GM12878 (cell line): ENCODE data around the gene CNPPD1. TPM values are rescaled to one million over a fixed set of nuclear protein-coding genes. Genes with fewer than 3 reads are reported as not detected.

Experiments
- ATAC-seq: fragments of 200-7000 bp; cut with Tn5 transposase; 3 replicates; pipeline ENCODE4 v1.9.1; 2020; ENCODE audit warnings: mild to moderate bottlenecking, moderate library complexity
- BruUV-seq: library from RNA; stranded (reverse); fragments of 400-500 nt; replicated peaks from 2 replicates; lab custom pipeline; 2021; lab: Mats Ljungman, UMichigan
- CTCF ChIA-PET: fragments of 300-600 bp; sonication (Branson Sonifier 250); formaldehyde crosslinking; extraction: SDS; loops from one replicate; lab custom pipeline; 2021; ENCODE audit warnings: inconsistent platforms; lab: Yijun Ruan, JAX
- POLR2A ChIA-PET: fragments of 350-600 bp; formaldehyde crosslinking; extraction: SDS; loops from one replicate; lab custom pipeline; 2021; ENCODE audit warnings: inconsistent platforms; lab: Charles Lee
- RAD21 ChIA-PET: fragments of 300-600 bp; sonication (Branson Sonifier 250); formaldehyde crosslinking; loops from one replicate; lab custom pipeline; 2023; ENCODE audit warnings: antibody characterized with exemption; ENCODE audit not compliant: unreplicated experiment; lab: Charles Lee
- SMC1A ChIA-PET: fragments of 300-600 bp; sonication (Branson Sonifier 250); formaldehyde crosslinking; loops from one replicate; lab custom pipeline; 2023; ENCODE audit not compliant: unreplicated experiment, uncharacterized antibody; lab: Charles Lee
- DNase-seq: peaks from one replicate; pipeline ENCODE4 v3.0.0-alpha.2; 2011; ENCODE audit warnings: low read depth, low spot score
- FAIRE-seq: peaks from 3 replicates; lab custom pipeline; 2011; peaks lifted over from hg19 to GRCh38; lab: Jason Lieb, UNC
- H2AFZ ChIP-seq: 2 replicates; pipeline ENCODE4 v1.6.0; 2011; ENCODE audit warnings: low read depth, low read length, control low read depth; ENCODE audit not compliant: control insufficient read depth
- H3K27ac ChIP-seq: 2 replicates; pipeline ENCODE4 v1.5.1; 2011; ENCODE audit warnings: control low read depth; ENCODE audit not compliant: control insufficient read depth, insufficient read depth
- H3K27me3 ChIP-seq, 2 experiments: replicated peaks in 1 of 2; 2 replicates each; pipeline versions ENCODE4 v1.6.0 to v1.6.1; 2011; ENCODE audit warnings: low read length in 1 of 2; ENCODE audit not compliant: control insufficient read depth in 2 of 2, insufficient read depth in 2 of 2
- H3K36me3 ChIP-seq, 2 experiments: 2 replicates each; pipeline ENCODE4 v1.5.1; 2011; ENCODE audit warnings: low read length in 1 of 2; ENCODE audit not compliant: control insufficient read depth in 2 of 2, insufficient read depth in 2 of 2
- H3K4me1 ChIP-seq: 2 replicates; pipeline ENCODE4 v1.6.1; 2011; ENCODE audit warnings: mild to moderate bottlenecking, low read length, moderate library complexity, mixed read lengths; ENCODE audit not compliant: control insufficient read depth, insufficient read depth
- H3K4me2 ChIP-seq: 2 replicates; pipeline ENCODE4 v1.6.0; 2011; ENCODE audit warnings: control low read depth; ENCODE audit not compliant: control insufficient read depth, insufficient read depth
- H3K4me3 ChIP-seq: fragments of 200-600 bp; sonication (generic); 2 replicates; pipeline ENCODE4 v1.5.1; 2016
- H3K79me2 ChIP-seq: 2 replicates; pipeline ENCODE4 v1.6.0; 2011; ENCODE audit warnings: low read length; ENCODE audit not compliant: control insufficient read depth, insufficient read depth
- H3K9ac ChIP-seq: 2 replicates; pipeline ENCODE4 v1.8.0; 2011; ENCODE audit warnings: low read length, control low read depth, mixed read lengths; ENCODE audit not compliant: control insufficient read depth, insufficient read depth
- H3K9me3 ChIP-seq: replicated peaks from 3 replicates; pipeline ENCODE4 v1.5.1; 2011; ENCODE audit warnings: mild to moderate bottlenecking, low read length; ENCODE audit not compliant: control insufficient read depth, insufficient read depth
- H4K20me1 ChIP-seq: 2 replicates; pipeline ENCODE4 v1.6.0; 2011; ENCODE audit not compliant: control insufficient read depth, insufficient read depth
- BACH1 ChIP-seq: fragments of 450-650 bp; IDR thresholded peaks from 2 replicates; pipeline ENCODE4 v1.6.1; 2017; ENCODE audit warnings: mild to moderate bottlenecking, borderline replicate concordance
- BMI1 ChIP-seq: fragments of 450-650 bp; IDR thresholded peaks from 2 replicates; pipeline ENCODE4 v1.6.1; 2016; ENCODE audit warnings: mild to moderate bottlenecking, moderate library complexity, borderline replicate concordance
- CBX3 ChIP-seq: fragments of 200-600 bp; sonication (generic); IDR thresholded peaks from 2 replicates; pipeline ENCODE4 v1.6.1; 2016; ENCODE audit warnings: low read depth, borderline replicate concordance
- IKZF1 ChIP-seq: fragments of 450-650 bp; conservative IDR thresholded peaks from 2 replicates; pipeline ENCODE4 v1.6.1; 2017; ENCODE audit warnings: antibody characterized with exemption, mild to moderate bottlenecking
- PAX5 ChIP-seq: IDR thresholded peaks from 2 replicates; pipeline ENCODE4 v1.6.1; 2011; ENCODE audit warnings: low read depth, low read length, borderline replicate concordance
- STAT3 ChIP-seq: IDR thresholded peaks from 2 replicates; pipeline ENCODE4 v1.6.1; 2011; ENCODE audit warnings: low read depth, low read length, improper control_type of control experiment
- WGBS: methylation state at CpG from one replicate; pipeline ENCODE4 v1.1.6; 2016; ENCODE audit warnings: low lambda C conversion rate; ENCODE audit not compliant: insufficient replicate concordance, insufficient coverage; ENCODE audit errors: missing lambda C conversion rate; 5-methylcytosine and 5-hydroxymethylcytosine counted together
- in situ Hi-C: fragments of 300-500 bp; cut with MboI; formaldehyde crosslinking; loops from 9 replicates; pipeline ENCODE4 v1.14.3; 2018; ENCODE audit warnings: mixed read lengths
- intact Hi-C: fragments of 100-400 bp; cut with micrococcal nuclease; formaldehyde crosslinking; loops from one replicate; pipeline ENCODE4 v1.14.2; 2022; ENCODE audit not compliant: unreplicated experiment
- polyA plus RNA-seq, 11 experiments: library from polyadenylated mRNA; depleted of rRNA in 4 of 11; unstranded in 6 of 11; stranded (reverse) in 5 of 11; fragments of >200 nt; fragmentation: Nextera tagmentation in 4 of 11; fragmentation: Illumina TruSeq in 1 of 11; extraction: Ambion mirVana in 4 of 11; extraction: Trizol in 1 of 11; gene quantifications; 1 replicate in 1 of 11; 2 replicates in 10 of 11; pipeline versions ENCODE4 v1.2.1 to v1.2.3, GENCODE V29; 2011 to 2016; ENCODE audit warnings: inconsistent platforms in 2 of 11, missing spikeins in 2 of 11, low read depth in 1 of 11
- total RNA-seq, 4 experiments: library from RNA; depleted of rRNA in 3 of 4; stranded (reverse); fragments of >200 nt in 3 of 4; fragmentation: Illumina TruSeq in 1 of 4; extraction: Trizol in 1 of 4; gene quantifications; 2 replicates each; pipeline versions ENCODE4 v1.2.1 to v1.2.3, GENCODE V29; 2013 to 2021
- TF ChIP-seq, protein P1 (sequence below): fragments of 450-650 bp; IDR thresholded peaks from 2 replicates; pipeline ENCODE4 v1.6.1; 2017; ENCODE audit warnings: antibody characterized with exemption, mild to moderate bottlenecking, moderate library complexity

The CNPPD1 gene
- total and polyA plus RNA-seq, 10 of the 15 experiments (the other 5 are each of a cell fraction or from before 2014, with no cell fraction given): 12.2 to 86.6 (median 43.4) TPM

DNA sequence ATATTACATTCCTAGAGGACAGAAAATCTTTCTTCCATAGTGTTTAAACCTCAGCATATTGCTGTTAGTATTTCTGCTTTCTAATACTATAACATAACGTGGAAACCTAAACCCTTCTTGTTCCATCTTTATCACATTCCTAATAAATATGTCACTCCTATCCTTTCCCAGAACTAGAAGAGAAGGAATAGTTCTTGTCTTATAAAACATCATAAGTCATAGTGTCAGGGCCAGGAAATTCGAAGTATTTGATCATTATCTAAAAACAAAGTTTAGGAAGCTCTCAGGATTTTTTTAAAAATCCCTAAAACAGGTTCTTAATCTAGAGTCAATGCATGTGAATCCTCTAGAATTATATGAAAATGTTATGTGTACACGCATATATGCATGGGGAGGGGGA, 18.1 kb downstream of the CNPPD1 start:
- TF ChIP-seq BACH1 (no peak), CBX3 (no peak), BMI1 (no peak), IKZF1 (no peak), STAT3 (no peak), PAX5 (no peak)
- TF ChIP-seq, protein P1, sequence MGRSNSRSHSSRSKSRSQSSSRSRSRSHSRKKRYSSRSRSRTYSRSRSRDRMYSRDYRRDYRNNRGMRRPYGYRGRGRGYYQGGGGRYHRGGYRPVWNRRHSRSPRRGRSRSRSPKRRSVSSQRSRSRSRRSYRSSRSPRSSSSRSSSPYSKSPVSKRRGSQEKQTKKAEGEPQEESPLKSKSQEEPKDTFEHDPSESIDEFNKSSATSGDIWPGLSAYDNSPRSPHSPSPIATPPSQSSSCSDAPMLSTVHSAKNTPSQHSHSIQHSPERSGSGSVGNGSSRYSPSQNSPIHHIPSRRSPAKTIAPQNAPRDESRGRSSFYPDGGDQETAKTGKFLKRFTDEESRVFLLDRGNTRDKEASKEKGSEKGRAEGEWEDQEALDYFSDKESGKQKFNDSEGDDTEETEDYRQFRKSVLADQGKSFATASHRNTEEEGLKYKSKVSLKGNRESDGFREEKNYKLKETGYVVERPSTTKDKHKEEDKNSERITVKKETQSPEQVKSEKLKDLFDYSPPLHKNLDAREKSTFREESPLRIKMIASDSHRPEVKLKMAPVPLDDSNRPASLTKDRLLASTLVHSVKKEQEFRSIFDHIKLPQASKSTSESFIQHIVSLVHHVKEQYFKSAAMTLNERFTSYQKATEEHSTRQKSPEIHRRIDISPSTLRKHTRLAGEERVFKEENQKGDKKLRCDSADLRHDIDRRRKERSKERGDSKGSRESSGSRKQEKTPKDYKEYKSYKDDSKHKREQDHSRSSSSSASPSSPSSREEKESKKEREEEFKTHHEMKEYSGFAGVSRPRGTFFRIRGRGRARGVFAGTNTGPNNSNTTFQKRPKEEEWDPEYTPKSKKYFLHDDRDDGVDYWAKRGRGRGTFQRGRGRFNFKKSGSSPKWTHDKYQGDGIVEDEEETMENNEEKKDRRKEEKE: no peak
- H3K79me2 ChIP-seq: peaks cover 2% of the 10 kb centered on the region
- no peak overlapping the region for H3K4me2 ChIP-seq
- no peak overlapping the region for H3K4me3 ChIP-seq
- 94% methylated on average over 3 of the region's 3 CpGs for WGBS
- no peaks in the 10 kb centered on the region for H3K27me3 ChIP-seq
- H3K9ac ChIP-seq: no peak overlapping the region
- no peaks in the 10 kb centered on the region for H4K20me1 ChIP-seq
- no TSS peak for BruUV-seq
- ChIA-PET RAD21 (interaction anchor here (0.9 to 3.4 kb wide), 10 partner anchors 12 to 194 kb away, joined by 3 to 30 read pairs (median 8); partner anchors contain the start of genes DNAJB2 and ZFAND2B), POLR2A (interaction anchor here (0.6 to 2.4 kb wide), 5 partner anchors 60 to 431 kb away, joined by 3 to 15 read pairs (median 3); no protein-coding TSS in a partner anchor), CTCF (interaction anchor here (0.5 to 10.0 kb wide), 32 partner anchors 10 to 489 kb away, joined by 3 to 208 read pairs (median 4); partner anchors contain the start of genes ABCB6, CNPPD1, PTPRN and SLC23A3), SMC1A (interaction anchor here (0.7 to 5.1 kb wide), 12 partner anchors 10 to 179 kb away, joined by 3 to 49 read pairs (median 4); partner anchors contain the start of genes ABCB6, ANKZF1, ATG9A and CNPPD1)
- FAIRE-seq (no peak), DNase-seq (no peak), ATAC-seq (no peak)
- H3K4me1 ChIP-seq: peaks cover 4% of the 10 kb centered on the region; the same call in 1 of the 2 replicates
- intact Hi-C loops: no loop called here
- no peaks in the 10 kb centered on the region for H3K9me3 ChIP-seq
- no peak overlapping the region for H2AFZ ChIP-seq
- no peak overlapping the region for H3K27ac ChIP-seq
- H3K36me3 ChIP-seq: no peaks in the 10 kb centered on the region
- in situ Hi-C loops: loop anchor here (5.0 kb wide), 1 partner anchor 139 kb away; no protein-coding TSS in a partner anchor
